GM19193 (cell line): ENCODE measurements around the gene FAAP20.

Experiments used
- POLR2A ChIP-seq: IDR thresholded peaks from 4 replicates; pipeline ENCODE4 v1.6.1; 2011; ENCODE audit not compliant: insufficient read depth, insufficient read length; ENCODE audit errors: extremely low read depth

The FAAP20 gene

DNA sequence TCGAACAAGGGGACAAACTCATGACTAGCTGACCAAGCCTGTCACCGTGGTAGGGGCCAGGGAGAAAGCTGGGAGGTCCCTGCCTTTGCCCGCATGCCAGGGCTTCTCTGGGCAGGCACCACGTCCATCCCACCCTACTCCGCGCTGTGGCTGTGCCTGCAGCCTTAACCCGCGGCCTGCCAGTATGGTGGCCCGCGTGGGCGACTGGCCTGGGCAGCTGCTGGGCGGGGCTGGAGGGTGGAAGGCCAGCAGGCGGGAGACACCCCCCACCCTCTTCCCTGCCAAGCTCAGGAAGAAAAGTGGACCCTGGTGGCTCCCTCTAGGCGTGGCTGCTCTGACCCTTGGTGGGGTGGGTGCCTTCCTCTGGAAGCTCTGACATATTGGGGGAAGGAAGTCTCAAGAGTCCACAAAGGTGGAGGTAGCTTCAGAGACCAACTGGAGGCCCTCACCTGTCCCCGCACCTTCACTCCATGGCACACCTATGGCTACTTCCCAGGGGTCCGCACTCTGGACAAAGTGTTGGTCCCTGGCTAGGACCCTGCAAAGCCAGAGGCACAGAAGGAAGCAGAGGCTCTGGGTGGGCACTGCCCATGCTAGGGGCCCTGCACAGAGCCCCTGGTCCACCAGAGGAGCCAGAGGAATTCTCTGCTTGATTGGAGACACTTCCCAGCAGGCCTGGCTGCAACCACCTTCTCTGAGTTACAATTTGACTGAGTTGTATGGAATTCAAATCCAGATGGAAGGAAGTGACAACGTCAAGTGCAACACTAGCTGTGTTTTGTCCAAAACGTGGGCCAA, 30.3 kb upstream of the FAAP20 start:
- TF ChIP-seq POLR2A: no peak

DNA sequence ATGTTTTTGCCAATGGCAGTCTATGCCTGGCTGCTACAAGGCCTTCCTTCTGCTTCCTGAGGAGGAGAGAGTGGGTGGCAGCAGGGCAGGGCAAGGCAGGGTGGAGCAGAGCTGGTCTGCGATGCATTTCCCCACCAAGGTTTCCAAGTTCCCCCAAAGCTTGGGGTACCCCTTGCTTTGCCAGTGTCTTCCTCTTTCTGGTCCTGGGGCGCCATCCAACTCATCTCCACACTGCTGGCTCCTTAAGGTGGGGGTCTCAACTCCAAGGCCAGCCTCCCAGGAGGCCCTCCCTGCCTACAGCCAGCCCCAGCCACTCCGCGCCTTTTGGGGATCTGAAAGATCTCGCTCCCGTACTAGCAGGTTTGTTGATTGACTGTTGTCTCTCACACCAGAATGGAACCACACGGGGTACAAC, 29.6 kb upstream of the FAAP20 start:
- TF ChIP-seq POLR2A: no peak

DNA sequence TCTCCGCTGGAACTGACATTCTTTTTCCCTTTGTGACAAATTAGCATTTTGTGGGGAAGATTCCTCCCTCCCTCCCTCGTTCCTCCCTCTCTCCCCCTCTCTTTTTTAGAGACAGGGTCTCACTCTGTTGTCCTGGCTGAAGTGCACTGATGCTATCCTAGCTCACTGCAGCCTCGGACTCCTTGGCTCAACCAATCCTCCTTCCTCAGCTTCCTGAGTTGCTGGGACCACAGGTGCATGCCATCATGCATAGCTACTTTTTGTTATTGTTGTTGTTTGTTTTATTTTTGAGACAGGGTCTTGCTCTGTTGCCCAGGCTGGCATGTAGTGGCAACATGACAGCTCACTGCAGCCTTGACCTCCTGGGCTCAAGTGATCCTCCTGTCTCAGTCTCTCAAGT, 26.7 kb upstream of the FAAP20 start:
- no peak for TF ChIP-seq POLR2A

DNA sequence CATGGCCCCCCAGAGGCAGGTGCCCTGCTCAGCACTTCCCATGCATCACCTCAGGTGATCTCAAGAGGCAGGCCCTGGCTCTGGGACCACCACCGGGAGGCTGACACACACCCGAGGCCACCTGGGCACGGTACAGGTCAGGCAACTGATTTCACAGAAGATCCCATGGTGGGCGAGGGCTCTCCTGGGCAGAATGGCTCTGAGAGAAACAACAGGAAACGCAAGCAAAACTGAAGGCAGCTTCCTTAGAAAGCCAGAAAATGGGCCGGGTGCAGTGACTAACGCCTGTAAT, 22.1 kb upstream of the FAAP20 start:
- no peak for TF ChIP-seq POLR2A

DNA sequence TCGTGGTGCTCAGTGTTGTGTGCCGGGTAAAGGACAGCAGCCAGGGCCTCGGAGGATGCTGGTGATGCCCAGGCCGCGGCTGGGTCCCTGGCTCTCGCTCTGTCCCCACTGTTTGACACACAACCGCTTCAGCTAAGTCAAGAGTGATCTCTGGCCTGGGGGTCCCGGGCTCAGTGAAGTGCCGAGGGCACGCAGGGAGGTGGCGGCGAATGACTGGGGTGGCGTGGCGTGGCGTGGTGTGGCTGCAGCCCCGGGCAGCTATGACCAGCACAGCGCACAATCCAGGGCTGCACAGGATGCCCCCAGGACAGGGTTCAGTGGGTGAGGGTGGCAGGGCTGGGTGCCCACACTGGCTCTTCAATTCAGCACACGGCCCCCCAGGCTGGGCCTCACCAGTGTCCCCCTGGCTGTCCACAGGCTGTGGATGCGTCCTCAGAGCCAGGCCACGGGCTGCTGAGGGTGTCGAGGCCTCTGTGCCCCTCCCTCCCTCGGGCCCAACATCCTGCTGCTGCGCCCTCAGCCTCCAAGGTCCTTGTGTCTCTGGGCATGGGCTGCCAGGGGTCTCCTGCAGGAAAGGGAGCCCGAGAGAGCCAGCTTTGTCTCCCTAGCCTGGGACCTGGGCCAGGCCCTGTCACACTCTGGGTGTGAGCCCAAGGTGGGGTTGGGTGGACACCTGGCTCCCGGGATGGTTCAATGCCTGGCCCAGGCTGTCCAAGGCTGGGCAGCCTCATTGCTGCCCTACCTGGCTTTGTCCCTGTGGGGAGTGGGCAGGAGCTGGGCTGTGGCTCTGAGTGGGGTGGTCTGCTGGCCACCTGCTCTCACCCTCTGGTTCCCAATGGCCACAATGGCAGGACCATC, 21.6 kb upstream of the FAAP20 start:
- no peak for TF ChIP-seq POLR2A

DNA sequence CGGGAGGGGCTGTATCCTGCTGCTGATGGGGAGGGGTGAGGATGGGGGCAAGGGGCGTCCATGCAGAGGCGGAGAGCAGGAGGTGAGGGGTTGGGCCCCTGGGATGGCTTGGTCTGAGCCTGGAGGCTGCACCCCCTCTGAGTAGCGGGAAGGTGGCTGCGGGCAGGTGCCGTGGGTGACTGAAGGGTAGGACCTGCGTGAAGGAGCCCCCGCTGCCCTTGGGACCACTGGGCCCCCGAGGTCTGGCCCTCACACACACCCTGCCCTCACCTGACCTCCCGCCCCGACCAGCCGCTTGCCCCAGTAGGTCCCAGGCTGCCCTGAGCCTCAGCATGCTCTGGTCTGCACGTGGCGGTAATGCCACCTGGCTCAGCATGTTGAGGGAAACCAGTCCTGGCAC, 20.8 kb upstream of the FAAP20 start:
- no peak for TF ChIP-seq POLR2A

DNA sequence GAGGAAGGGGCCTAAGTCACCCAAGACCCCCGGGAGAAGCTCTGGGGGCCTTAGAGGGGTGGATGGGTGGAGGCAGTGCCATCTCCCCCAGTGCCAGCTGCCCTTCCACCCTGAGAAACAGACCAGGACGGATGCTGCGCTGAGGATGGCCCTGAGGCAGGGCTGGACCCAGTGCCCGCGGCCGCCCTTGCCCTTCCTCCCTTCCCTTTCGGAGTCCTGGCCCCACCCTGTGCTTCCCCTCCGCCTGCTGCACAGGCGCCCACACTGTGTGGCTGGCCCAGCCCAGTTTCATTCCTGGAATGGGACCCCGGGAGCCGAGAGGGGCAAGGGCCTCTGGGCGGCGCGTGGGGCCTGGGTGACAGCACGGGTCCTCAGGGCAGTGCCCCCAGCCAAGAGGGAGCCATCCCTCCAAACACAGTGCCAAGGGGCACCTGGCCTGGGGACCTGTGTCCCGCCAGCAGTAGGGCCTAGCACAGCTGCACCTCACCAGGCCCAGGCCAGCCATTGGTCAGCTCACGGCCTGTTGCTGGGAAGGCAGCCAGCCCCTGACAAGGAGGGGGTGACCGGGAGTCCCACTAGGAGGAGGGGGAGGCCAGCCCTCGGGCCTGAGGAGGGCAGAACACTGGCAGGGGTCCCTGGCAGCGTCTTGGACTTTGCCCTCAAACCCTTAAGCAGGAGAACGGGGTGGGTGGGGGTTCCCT, 20.1 kb upstream of the FAAP20 start:
- no peak for TF ChIP-seq POLR2A

DNA sequence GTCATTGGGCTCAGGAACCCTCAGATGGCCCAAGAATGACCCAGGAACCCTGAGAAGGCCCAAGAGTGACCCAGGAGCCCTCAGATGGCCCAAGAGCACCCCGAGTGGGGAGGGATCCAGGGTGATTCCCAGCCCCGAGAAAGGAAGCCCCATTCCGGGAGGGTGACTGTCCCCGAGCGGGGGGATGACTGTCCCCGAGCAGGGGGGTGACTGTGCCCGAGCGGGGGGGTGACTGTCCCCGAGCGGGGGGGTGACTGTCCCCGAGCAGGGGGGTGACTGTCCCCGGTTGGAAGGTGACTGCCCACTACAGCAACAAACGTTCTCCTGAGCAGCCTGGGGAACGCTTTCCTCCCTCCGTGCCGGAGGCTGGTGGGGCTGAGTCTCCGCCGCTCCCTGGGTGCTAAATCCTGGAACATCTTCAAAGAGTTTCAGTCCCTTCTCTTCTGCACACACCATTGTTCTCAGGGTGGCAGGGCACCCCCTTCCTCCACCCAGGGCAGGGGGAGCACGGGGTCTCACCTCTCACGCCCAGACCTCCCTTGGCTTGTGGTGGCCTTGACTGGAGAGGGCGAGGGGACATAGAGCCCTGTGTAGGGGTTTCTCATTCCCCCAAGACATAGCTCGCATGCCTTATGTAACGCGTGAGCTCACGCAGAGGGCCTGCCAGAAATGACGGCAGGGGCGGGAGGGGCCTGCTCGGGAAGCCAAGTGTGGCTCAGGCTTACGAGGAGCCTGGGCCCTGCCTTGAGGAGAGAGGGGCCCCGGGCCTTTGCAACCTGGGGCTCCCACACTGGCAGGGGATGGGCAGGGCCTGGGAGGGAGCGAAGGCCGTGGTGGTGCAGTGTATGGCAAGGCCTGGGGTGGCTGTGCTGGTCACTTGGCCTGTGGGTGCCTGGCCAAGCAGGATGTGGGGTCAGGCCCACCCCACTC, 19.3 kb upstream of the FAAP20 start:
- TF ChIP-seq POLR2A: no peak

DNA sequence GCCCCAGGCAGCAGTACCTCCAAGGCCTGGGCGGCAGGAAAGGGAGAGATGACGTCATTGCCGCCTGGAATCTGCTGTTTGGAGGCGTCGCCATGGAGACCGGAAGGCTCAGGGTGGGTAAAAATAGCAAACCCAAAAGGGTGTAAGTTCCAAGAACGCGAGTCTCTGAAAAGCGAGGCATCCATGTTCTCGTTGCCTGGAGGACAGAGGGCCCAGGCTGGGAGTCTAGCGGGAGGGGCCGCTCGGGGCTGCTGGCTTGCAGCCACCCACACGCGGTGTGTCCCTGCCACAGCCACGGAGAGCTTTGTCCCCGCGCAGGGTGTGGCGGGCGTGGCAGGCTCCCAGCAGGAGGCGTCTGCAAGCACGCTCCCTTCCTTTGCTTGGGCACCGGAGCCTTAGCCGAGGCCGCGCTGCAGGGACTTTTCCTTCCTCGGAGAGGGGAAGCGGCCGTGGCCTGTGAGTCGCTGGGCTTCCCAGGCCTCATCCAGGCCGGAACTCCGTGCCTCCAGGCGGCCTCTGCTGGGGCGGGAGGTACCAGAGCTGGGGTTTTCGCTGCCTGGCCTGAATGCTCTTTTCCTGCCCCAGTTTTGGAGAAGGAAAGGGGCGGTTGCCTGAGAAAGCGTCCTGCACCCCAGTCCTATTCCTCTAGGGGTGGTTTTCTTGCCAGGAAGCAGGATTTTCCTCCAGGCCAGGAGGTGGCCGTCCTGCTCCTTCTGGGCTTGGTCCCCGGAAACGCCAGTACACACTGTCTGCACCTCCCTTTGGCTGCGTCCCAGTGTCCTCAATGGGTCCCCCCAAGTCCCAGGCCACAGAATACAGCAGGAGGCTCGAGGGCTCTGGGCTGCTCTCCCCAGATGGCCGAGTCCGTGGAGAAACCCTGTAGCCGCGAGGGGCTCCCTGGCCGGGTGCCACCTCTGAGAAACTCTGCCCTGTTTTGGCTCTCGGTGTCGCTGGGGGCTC, 18.2 kb upstream of the FAAP20 start:
- no peak for TF ChIP-seq POLR2A

DNA sequence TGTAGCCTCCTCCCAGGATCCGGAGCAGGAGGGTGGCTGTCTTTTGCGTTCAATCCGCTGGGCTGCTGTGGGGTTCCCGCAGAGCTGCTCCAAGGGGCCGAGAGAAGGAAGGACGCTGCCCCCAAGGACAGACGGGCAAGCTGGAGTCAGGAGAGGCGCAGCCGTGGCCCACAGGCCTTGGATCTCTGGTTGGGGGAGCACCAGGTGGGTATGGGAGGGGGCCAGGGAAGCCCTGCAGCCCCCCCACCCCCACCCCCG, 17.6 kb upstream of the FAAP20 start:
- no peak for TF ChIP-seq POLR2A

DNA sequence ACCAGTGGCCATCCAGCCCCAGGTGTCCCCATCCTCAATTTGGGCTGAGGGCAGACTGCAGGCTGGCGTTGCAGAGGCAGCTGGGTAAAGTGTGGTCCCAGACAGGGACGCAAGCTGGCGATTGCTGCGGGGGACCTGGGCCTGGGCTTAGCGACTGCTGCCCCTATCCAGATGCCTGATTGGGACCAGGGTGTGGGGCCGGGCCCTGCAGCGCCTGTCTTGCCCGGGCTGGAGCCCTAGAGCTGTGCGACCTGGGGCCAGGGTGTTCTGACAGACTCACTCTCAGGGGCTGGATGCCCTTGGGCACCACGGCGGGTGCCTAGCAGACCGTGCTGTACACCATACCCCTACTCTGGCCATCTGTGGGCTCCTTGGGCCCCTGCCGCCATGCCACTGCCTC, 16.2 kb upstream of the FAAP20 start:
- TF ChIP-seq POLR2A: no peak

DNA sequence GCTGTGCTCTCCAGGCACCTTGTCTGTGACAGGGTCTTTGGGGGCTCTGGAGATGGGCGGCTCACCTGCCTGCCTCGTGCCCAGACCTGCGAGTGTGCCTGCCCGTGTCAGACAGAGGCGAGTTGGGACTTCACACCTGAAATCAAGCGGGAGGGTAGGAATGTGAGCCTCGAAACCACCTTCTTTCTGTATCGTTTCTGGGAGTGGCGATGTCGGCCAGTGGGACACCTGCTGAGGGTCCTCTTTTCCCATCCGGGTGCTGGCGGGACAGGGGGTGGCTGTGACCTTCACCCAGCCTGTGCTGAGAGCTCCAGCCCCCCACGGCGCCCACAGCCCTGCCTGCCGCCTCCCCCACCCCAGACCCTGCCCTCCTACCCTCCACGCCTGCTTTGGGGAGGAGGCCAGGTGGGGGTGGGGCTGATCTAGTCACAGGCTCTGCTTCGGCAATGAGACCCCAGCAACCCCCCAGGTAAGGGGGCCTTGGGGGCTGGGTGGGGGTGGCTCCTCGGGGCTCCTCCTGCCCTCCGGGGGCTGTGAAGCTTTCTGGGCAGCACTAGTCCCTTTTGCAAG, 15.6 kb upstream of the FAAP20 start:
- no peak for TF ChIP-seq POLR2A

DNA sequence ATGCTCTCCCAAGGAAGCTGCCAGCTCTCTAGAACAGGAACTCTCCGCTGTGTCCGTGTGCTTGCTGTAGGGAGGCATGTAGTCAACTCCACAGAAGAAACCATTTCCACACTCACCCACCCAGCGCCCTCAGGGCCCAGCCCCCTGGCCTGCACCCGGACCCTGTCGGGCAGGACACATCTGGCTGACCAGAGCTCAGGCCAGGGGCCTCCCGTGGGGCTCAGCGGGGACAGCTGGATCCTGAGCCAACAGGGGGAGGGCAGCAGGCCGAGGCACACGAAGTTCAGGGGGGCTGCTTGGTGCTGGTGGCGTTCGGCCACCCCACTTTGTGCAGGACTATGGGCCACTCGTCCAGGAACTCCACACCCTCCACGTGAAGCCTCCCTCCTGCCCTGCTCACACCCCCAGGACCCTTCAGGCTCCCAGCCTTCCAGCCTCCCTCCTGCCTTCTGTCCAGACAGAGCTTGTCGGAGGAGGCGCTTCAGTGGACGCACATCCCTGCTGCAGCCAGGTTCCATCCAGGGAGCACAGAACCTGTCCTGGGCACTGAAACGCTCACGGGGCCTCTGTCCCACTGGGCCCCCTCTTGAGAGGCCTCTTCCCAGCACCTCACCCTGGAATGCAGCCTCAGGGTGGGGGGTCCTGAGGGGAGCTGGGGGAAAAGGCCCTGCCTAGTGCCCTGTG, 15.0 kb upstream of the FAAP20 start:
- TF ChIP-seq POLR2A: no peak
